Measurements from ENCODE around the gene CDH24. TPM values are rescaled to one million over a fixed set of nuclear protein-coding genes. Genes with fewer than 3 reads are reported as not detected.

Gene CDH24
- total RNA-seq, 6 experiments from 2014 or later = 0.26 to 0.74 (median 0.54) TPM

DNA sequence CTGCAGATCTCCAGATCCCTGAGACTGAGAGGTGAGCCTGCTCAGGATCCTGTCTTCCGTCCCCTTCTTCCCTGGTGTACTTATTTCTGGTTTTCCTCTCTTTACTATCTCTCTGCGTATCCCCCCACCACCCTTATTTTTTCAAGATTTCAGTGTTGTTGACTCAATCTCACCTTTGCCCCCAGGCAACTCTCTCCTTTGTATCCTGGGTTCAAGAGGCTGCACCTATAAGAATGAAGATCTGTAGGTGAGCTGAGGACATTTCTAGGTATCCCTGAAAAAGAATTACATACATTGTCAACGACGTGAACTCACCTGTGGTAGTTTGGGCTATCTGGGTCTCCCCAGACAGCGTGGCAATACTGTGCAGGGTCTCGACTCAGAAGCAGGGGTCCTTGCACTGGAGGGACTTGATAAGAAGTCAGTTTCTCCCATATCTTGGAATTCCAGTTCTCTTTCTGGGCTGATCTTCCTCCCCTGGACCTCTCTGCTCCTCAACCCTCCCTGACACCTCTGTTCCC lies 46.8 kb upstream of the CDH24 start:
- no peaks in the 10 kb centered on the region for H3K27me3 ChIP-seq
- 68% methylated on average over 2 of the region's 6 CpGs for WGBS (ENCODE audit: insufficient coverage, low coverage, low lambda C conversion rate, missing lambda C conversion rate)

DNA sequence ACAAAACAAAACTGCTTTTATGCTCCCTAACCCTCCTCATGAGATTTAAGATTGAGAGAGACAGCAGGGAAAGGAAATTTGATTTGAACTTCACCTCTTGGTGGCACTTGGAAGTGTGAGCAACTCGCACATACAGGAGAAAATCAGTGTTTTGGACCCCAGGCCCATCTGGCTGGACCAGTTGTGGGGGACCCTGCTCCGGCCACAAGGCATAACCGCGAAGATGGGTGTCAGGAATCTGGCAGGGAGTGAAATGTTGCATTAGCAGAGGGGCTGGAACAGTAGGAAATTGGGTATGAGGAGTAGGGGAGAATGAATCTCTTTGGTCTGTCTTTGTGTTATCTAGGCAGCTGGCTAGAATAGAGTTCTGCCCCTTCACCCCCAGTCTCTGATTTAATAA lies 46.3 kb upstream of the CDH24 start:
- DNase-seq = no peak
- WGBS (ENCODE audit: insufficient coverage, low coverage, low lambda C conversion rate, missing lambda C conversion rate) = 76% methylated on average over 4 of the region's 4 CpGs
- Histone ChIP-seq H3K9me3 (no peaks in the 10 kb centered on the region), H3K36me3 (no peaks in the 10 kb centered on the region), H3K4me3 (no peak overlapping the region), H3K27ac (no peak overlapping the region), H3K4me1 (peaks cover 0 to 11% (median 0%) of the 10 kb centered on the region in 4 donors), H3K27me3 (no peaks in the 10 kb centered on the region)
- no peak for ATAC-seq
- intact Hi-C loops (cut with DNase I) = no loop called here
- TF ChIP-seq, protein P1, sequence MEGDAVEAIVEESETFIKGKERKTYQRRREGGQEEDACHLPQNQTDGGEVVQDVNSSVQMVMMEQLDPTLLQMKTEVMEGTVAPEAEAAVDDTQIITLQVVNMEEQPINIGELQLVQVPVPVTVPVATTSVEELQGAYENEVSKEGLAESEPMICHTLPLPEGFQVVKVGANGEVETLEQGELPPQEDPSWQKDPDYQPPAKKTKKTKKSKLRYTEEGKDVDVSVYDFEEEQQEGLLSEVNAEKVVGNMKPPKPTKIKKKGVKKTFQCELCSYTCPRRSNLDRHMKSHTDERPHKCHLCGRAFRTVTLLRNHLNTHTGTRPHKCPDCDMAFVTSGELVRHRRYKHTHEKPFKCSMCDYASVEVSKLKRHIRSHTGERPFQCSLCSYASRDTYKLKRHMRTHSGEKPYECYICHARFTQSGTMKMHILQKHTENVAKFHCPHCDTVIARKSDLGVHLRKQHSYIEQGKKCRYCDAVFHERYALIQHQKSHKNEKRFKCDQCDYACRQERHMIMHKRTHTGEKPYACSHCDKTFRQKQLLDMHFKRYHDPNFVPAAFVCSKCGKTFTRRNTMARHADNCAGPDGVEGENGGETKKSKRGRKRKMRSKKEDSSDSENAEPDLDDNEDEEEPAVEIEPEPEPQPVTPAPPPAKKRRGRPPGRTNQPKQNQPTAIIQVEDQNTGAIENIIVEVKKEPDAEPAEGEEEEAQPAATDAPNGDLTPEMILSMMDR (IDR thresholded peaks at IDR 0.05) = no peak
- no peak for TF ChIP-seq POLR2A (IDR thresholded peaks at IDR 0.05)

More for the DNA sequence above, 46.8 kb upstream of the CDH24 start:
- no peaks in the 10 kb centered on the region for H3K9me3 ChIP-seq
- H3K27ac ChIP-seq = no peak overlapping the region
- H3K4me3 ChIP-seq = no peak overlapping the region
- TF ChIP-seq POLR2A (IDR thresholded peaks at IDR 0.05) = no peak
- TF ChIP-seq, protein P1 (IDR thresholded peaks at IDR 0.05) = no peak
- intact Hi-C loops (cut with DNase I) = no loop called here
- no peaks in the 10 kb centered on the region for H3K36me3 ChIP-seq
- ATAC-seq (no peak), DNase-seq (no peak)
- peaks cover 0 to 7% (median 0%) of the 10 kb centered on the region in 4 donors for H3K4me1 ChIP-seq

DNA sequence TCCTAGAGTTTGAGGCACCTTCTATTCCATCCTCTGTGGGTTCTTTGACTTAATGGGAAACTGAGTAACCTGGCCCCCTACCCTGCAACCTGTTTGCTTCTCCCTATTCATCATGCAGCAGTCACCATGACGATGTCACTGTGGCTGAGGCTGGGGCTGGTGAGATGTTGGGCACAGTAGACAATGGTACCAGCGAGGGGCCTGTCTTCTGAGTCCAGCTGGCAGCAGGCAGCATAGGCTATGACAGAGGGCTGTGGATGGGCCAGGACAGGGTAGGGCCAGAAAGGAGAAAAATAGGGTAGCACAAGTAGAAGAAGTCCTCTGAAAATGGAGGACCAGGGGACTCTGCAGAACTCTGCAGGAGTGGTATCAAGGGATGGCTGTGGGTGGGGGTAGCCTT lies 45.5 kb upstream of the CDH24 start:
- Histone ChIP-seq H3K27ac (no peak overlapping the region), H3K36me3 (peaks cover 0 to 5% (median 3%) of the 10 kb centered on the region in 4 donors), H3K27me3 (no peaks in the 10 kb centered on the region), H3K9me3 (no peaks in the 10 kb centered on the region), H3K4me3 (no peak overlapping the region), H3K4me1 (peaks cover 0 to 11% (median 0%) of the 10 kb centered on the region in 4 donors)
- intact Hi-C loops (cut with DNase I) = no loop called here
- DNase-seq = no peak
- no peak for ATAC-seq
- TF ChIP-seq POLR2A (IDR thresholded peaks at IDR 0.05) = no peak
- TF ChIP-seq, protein P1 (IDR thresholded peaks at IDR 0.05) = no peak
- 83% methylated on average over 2 of the region's 2 CpGs for WGBS (ENCODE audit: insufficient coverage, low coverage, low lambda C conversion rate, missing lambda C conversion rate)

DNA sequence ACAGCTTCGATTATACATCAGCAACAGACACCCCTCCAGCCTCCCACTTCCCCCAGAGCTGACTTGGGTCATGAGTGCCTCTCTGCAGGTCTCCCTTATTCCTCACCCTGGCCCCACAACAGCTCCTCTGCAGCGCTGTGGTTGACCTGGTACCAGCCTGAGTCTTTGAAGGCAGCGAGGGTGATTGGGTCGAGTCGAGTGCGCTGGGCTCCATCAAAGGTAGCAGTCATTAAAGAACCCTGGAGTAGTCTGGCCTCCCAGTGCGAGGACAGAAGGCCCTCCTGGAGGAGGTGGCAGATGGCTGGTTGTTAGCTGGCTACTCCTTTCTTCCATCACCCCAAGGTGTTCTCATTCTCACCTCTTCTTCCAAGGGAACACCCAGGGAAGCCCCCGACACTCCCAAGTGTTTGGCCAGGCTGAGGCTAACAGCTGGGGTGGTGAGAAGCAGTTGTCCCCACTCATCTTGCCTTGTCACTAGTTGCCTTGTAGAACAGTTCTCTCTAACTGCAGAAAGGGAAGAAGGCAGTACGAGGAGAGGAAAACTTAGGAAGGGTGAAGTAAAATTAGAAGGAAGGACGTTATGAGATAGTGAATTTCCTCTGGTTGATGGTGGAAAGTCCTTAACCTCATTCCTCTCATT lies 44.8 kb upstream of the CDH24 start:
- ATAC-seq (no peak), DNase-seq (no peak)
- Histone ChIP-seq H3K9me3 (no peaks in the 10 kb centered on the region), H3K27me3 (no peaks in the 10 kb centered on the region), H3K4me1 (peaks cover 0 to 18% (median under 1%) of the 10 kb centered on the region in 4 donors), H3K4me3 (no peak overlapping the region), H3K27ac (no peak overlapping the region), H3K36me3 (peaks cover 0 to 8% (median 3%) of the 10 kb centered on the region in 4 donors)
- intact Hi-C loops (cut with DNase I) = no loop called here
- WGBS (ENCODE audit: insufficient coverage, low coverage, low lambda C conversion rate, missing lambda C conversion rate) = 48% methylated on average over 3 of the region's 10 CpGs
- TF ChIP-seq, protein P1 (IDR thresholded peaks at IDR 0.05) = no peak
- TF ChIP-seq POLR2A (IDR thresholded peaks at IDR 0.05) = no peak

All from right lobe of liver (tissue), 6 donors.